IMR-90 (cell line): ENCODE measurements around the gene PLA2G4C. TPM values are rescaled to one million over a fixed set of nuclear protein-coding genes. Genes with fewer than 3 reads are reported as not detected.

Source experiments
- ATAC-seq: fragments of 200-7000 bp; cut with Tn5 transposase; 2 replicates; pipeline ENCODE4 v1.9.1; 2020; ENCODE audit warnings: low read depth, mild to moderate bottlenecking, moderate library complexity
- BruUV-seq: library from RNA; stranded (reverse); fragments of 400-500 nt; replicated peaks from 2 replicates; lab custom pipeline; 2021; lab: Mats Ljungman, UMichigan
- CTCF ChIA-PET: fragments of 300-600 bp; formaldehyde crosslinking; extraction: SDS; loops from one replicate; lab custom pipeline; 2021; ENCODE audit warnings: antibody characterized with exemption; lab: Yijun Ruan, JAX
- POLR2A ChIA-PET: fragments of 300-600 bp; sonication (Branson Sonifier 250); formaldehyde crosslinking; loops from one replicate; lab custom pipeline; 2022; ENCODE audit warnings: antibody characterized with exemption; ENCODE audit not compliant: unreplicated experiment; lab: Charles Lee
- DNase-seq: peaks from one replicate; pipeline ENCODE4 v3.0.0; 2013
- H2AFZ ChIP-seq: replicated peaks from 2 replicates; pipeline ENCODE3; 2013; ENCODE audit warnings: low read length, mild to moderate bottlenecking; ENCODE audit not compliant: poor library complexity
- H2AK5ac ChIP-seq: 2 replicates; pipeline ENCODE4 v1.6.1; 2013; ENCODE audit warnings: low read depth, low read length, inconsistent platforms
- H2AK9ac ChIP-seq: replicated peaks from 2 replicates; pipeline ENCODE3; 2013; ENCODE audit warnings: mild to moderate bottlenecking, low read depth, low read length, moderate library complexity; ENCODE audit not compliant: poor library complexity
- H2BK120ac ChIP-seq: 2 replicates; pipeline ENCODE4 v1.6.1; 2013; ENCODE audit warnings: low read depth, low read length, inconsistent platforms
- H2BK15ac ChIP-seq: 3 replicates; pipeline ENCODE4 v1.6.1; 2013; ENCODE audit warnings: low read depth, low read length, inconsistent platforms
- H2BK20ac ChIP-seq: 2 replicates; pipeline ENCODE4 v1.6.1; 2013; ENCODE audit warnings: low read depth, mild to moderate bottlenecking, inconsistent platforms, low read length, moderate library complexity
- H2BK5ac ChIP-seq: 2 replicates; pipeline ENCODE4 v1.6.1; 2013; ENCODE audit warnings: mild to moderate bottlenecking, low read depth, low read length, inconsistent platforms; ENCODE audit not compliant: poor library complexity, severe bottlenecking
- H3K14ac ChIP-seq: replicated peaks from 2 replicates; pipeline ENCODE4 v1.6.1; 2013; ENCODE audit warnings: low read depth, low read length, inconsistent platforms
- H3K18ac ChIP-seq: 2 replicates; pipeline ENCODE4 v1.6.1; 2013; ENCODE audit warnings: low read depth, low read length, control low read depth
- H3K23ac ChIP-seq: 2 replicates; pipeline ENCODE4 v1.6.1; 2013; ENCODE audit warnings: low read depth, low read length, inconsistent platforms
- H3K27ac ChIP-seq: 2 replicates; pipeline ENCODE4 v1.5.1; 2013; ENCODE audit warnings: mild to moderate bottlenecking, control low read depth, low read length; ENCODE audit not compliant: insufficient read depth
- H3K27me3 ChIP-seq: 2 replicates; pipeline ENCODE4 v1.6.1; 2013; ENCODE audit warnings: low read length; ENCODE audit not compliant: control insufficient read depth, insufficient read depth
- H3K36me3 ChIP-seq: 2 replicates; pipeline ENCODE4 v1.6.1; 2013; ENCODE audit warnings: low read length, mixed read lengths; ENCODE audit not compliant: control insufficient read depth, insufficient read depth
- H3K4ac ChIP-seq: 2 replicates; pipeline ENCODE4 v1.6.1; 2013; ENCODE audit warnings: low read depth, low read length, inconsistent platforms
- H3K4me1 ChIP-seq: 2 replicates; pipeline ENCODE4 v1.6.1; 2013; ENCODE audit warnings: low read length, mixed read lengths; ENCODE audit not compliant: control insufficient read depth, insufficient read depth
- H3K4me2 ChIP-seq: 2 replicates; pipeline ENCODE4 v1.6.1; 2013; ENCODE audit warnings: low read depth, mild to moderate bottlenecking, control low read depth, low read length, moderate library complexity
- H3K4me3 ChIP-seq: 2 replicates; pipeline ENCODE4 v1.5.1; 2013; ENCODE audit warnings: low read depth, mild to moderate bottlenecking, control low read depth, low read length, moderate library complexity; ENCODE audit not compliant: insufficient read depth
- H3K56ac ChIP-seq: 2 replicates; pipeline ENCODE4 v1.6.1; 2013; ENCODE audit warnings: low read length, inconsistent platforms; ENCODE audit not compliant: insufficient read depth; ENCODE audit errors: extremely low read depth
- H3K79me1 ChIP-seq, 2 experiments: 2 replicates each; pipeline ENCODE4 v1.6.1; 2013; ENCODE audit warnings: low read length in 2 of 2, inconsistent platforms in 1 of 2, low read depth in 1 of 2
- H3K9ac ChIP-seq: 2 replicates; pipeline ENCODE4 v1.6.1; 2013; ENCODE audit warnings: low read depth, low read length, control low read depth
- H3K9me1 ChIP-seq: 2 replicates; pipeline ENCODE4 v1.6.1; 2013; ENCODE audit warnings: low read length, inconsistent platforms; ENCODE audit not compliant: insufficient read depth
- H3K9me3 ChIP-seq: 2 replicates; pipeline ENCODE4 v1.6.1; 2013; ENCODE audit warnings: low read length; ENCODE audit not compliant: control insufficient read depth, insufficient read depth
- H4K20me1 ChIP-seq: 2 replicates; pipeline ENCODE4 v1.6.1; 2013; ENCODE audit warnings: low read length, inconsistent platforms; ENCODE audit not compliant: insufficient read depth
- H4K5ac ChIP-seq: 2 replicates; pipeline ENCODE4 v1.6.1; 2013; ENCODE audit warnings: mild to moderate bottlenecking, low read depth, low read length, control low read depth
- H4K8ac ChIP-seq, 2 experiments: 2 replicates each; pipeline ENCODE4 v1.6.1; 2013; ENCODE audit warnings: low read depth in 2 of 2, low read length in 2 of 2, control low read depth in 1 of 2, inconsistent platforms in 1 of 2
- H4K91ac ChIP-seq: 2 replicates; pipeline ENCODE4 v1.6.1; 2013; ENCODE audit warnings: low read depth, low read length, inconsistent platforms; ENCODE audit not compliant: insufficient read depth
- CEBPB ChIP-seq: IDR thresholded peaks from 2 replicates; pipeline ENCODE4 v1.6.1; 2012; ENCODE audit warnings: low read depth, low read length, improper control_type of control experiment
- CHD1 ChIP-seq: IDR thresholded peaks from 2 replicates; pipeline ENCODE4 v1.6.1; 2012; ENCODE audit warnings: low read depth, low read length, improper control_type of control experiment
- FOS ChIP-seq: fragments of 150-350 bp; IDR thresholded peaks from 2 replicates; pipeline ENCODE4 v1.6.1; 2016; ENCODE audit warnings: low read depth, low read length
- MAFK ChIP-seq: IDR thresholded peaks from 2 replicates; pipeline ENCODE4 v1.6.1; 2012; ENCODE audit warnings: low read depth, low read length, improper control_type of control experiment
- MXI1 ChIP-seq: IDR thresholded peaks from 2 replicates; pipeline ENCODE4 v1.6.1; 2012; ENCODE audit warnings: low read depth, mild to moderate bottlenecking, low read length, moderate library complexity, borderline replicate concordance
- NFE2L2 ChIP-seq: fragments of 150-350 bp; IDR thresholded peaks from 2 replicates; pipeline ENCODE4 v1.6.1; 2016; ENCODE audit warnings: low read depth, mild to moderate bottlenecking, low read length
- POLR2A ChIP-seq: IDR thresholded peaks from 2 replicates; pipeline ENCODE4 v1.6.1; 2012; ENCODE audit warnings: mild to moderate bottlenecking, low read depth, low read length
- RAD21 ChIP-seq: IDR thresholded peaks from 2 replicates; pipeline ENCODE4 v1.6.1; 2012; ENCODE audit warnings: low read length, improper control_type of control experiment
- RCOR1 ChIP-seq: IDR thresholded peaks from 2 replicates; pipeline ENCODE4 v1.6.1; 2012; ENCODE audit warnings: mild to moderate bottlenecking, low read length, improper control_type of control experiment; ENCODE audit not compliant: insufficient replicate concordance
- RFX5 ChIP-seq: IDR thresholded peaks from 2 replicates; pipeline ENCODE4 v1.8.0; 2012; ENCODE audit warnings: low read depth, mild to moderate bottlenecking, low read length, moderate library complexity
- SMC3 ChIP-seq: fragments of 150-350 bp; IDR thresholded peaks from 2 replicates; pipeline ENCODE4 v1.6.1; 2016; ENCODE audit warnings: low read depth, mild to moderate bottlenecking, antibody characterized with exemption, low read length, moderate library complexity
- WGBS, 2 experiments: methylation state at CpG; one replicate each; pipeline versions ENCODE4 v1.1.5 to v1.1.7; 2013; ENCODE audit warnings: missing lambda C conversion rate in 2 of 2; ENCODE audit not compliant: insufficient read length in 1 of 2; ENCODE audit errors: extremely low coverage in 2 of 2; 5-methylcytosine and 5-hydroxymethylcytosine counted together
- dilution Hi-C: fragments of 300-500 bp; cut with HindIII; formaldehyde crosslinking; loops from one replicate; pipeline ENCODE4 v1.14.3; 2018; ENCODE audit warnings: low sequenced_read_pairs; ENCODE audit not compliant: unreplicated experiment
- in situ Hi-C: fragments of 300-500 bp; cut with MboI; formaldehyde crosslinking; loops from 3 replicates; pipeline ENCODE4 v1.14.3; 2019; ENCODE audit warnings: low sequenced_read_pairs, inconsistent platforms, mixed read lengths
- intact Hi-C: fragments of 100-400 bp; cut with micrococcal nuclease; formaldehyde crosslinking; loops from 2 replicates; pipeline ENCODE4 v1.10.0; 2022
- polyA plus RNA-seq, 3 experiments: library from polyadenylated mRNA; depleted of rRNA; stranded (reverse); fragments of >200 nt; gene quantifications; 2 replicates each; pipeline ENCODE4 v1.2.3, GENCODE V29; 2012; ENCODE audit warnings: low replicate concordance in 1 of 3
- total RNA-seq: library from RNA; depleted of rRNA; stranded (reverse); fragments of >200 nt; gene quantifications from 2 replicates; pipeline ENCODE4 v1.2.3, GENCODE V29; 2012
- TF ChIP-seq, protein P1 (sequence below): fragments of 150-350 bp; IDR thresholded peaks from 2 replicates; pipeline ENCODE4 v1.6.1; 2017; ENCODE audit warnings: mild to moderate bottlenecking, antibody characterized with exemption, low read length, low read depth

PLA2G4C gene
- total and polyA plus RNA-seq, 2 of the 4 experiments (the other 2 are of a cell fraction): 4.3 to 5.7 TPM

DNA sequence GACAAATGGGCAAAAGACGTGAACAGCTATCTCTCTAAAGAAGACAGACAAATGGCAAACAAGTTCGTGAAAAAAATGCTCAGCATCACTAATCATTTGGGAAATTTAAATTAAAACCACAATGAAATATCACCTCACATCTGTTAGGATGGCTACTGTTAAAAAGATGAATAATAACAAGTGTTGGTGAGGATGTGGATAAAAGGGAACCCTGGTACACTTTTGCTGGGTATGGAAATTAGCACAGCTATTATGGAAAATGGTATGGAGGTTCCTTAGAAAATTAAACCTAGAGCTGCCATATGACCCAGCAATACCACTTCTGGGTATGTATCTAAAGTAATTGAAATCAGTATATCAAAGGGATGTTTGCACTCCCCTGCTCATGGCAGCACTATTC, 73.9 kb downstream of the PLA2G4C start:
- Histone ChIP-seq H3K79me1 (no peaks in the 10 kb centered on the region), H3K4me3 (no peak overlapping the region), H3K14ac (no peak overlapping the region), H4K8ac (no peak overlapping the region), H4K91ac (no peak overlapping the region), H2AK9ac (no peak overlapping the region), H3K18ac (no peak overlapping the region), H2BK15ac (no peak overlapping the region), H3K4ac (no peak overlapping the region), H3K27me3 (no peaks in the 10 kb centered on the region; the same call in none of the 2 replicates), H2BK120ac (no peak overlapping the region), H3K23ac (no peak overlapping the region), H3K4me2 (no peak overlapping the region), H3K4me1 (no peaks in the 10 kb centered on the region), H2AFZ (no peak overlapping the region), H3K36me3 (no peaks in the 10 kb centered on the region), H3K9ac (no peak overlapping the region), H4K20me1 (no peaks in the 10 kb centered on the region), H2AK5ac (no peak overlapping the region), H2BK5ac (no peak overlapping the region), H4K5ac (no peak overlapping the region), H3K9me3 (peaks cover 2% of the 10 kb centered on the region; the same call in 1 of the 2 replicates), H3K56ac (no peak overlapping the region), H3K9me1 (no peaks in the 10 kb centered on the region), H2BK20ac (no peak overlapping the region), H3K27ac (no peak overlapping the region)
- ChIA-PET POLR2A (no interaction called here), CTCF (no interaction called here)
- in situ Hi-C loops: no loop called here
- intact Hi-C loops: no loop called here
- no peak for TF ChIP-seq SMC3
- TF ChIP-seq NFE2L2: no peak
- no peak for TF ChIP-seq CHD1
- TF ChIP-seq, protein P1, sequence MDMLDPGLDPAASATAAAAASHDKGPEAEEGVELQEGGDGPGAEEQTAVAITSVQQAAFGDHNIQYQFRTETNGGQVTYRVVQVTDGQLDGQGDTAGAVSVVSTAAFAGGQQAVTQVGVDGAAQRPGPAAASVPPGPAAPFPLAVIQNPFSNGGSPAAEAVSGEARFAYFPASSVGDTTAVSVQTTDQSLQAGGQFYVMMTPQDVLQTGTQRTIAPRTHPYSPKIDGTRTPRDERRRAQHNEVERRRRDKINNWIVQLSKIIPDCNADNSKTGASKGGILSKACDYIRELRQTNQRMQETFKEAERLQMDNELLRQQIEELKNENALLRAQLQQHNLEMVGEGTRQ: no peak
- no peak for TF ChIP-seq MXI1
- TF ChIP-seq FOS: no peak
- no peak for TF ChIP-seq POLR2A
- no peak for TF ChIP-seq CEBPB
- TF ChIP-seq MAFK: no peak
- no peak for TF ChIP-seq RAD21
- no peak for TF ChIP-seq RCOR1
- TF ChIP-seq RFX5: no peak
- no TSS peak for BruUV-seq
- ATAC-seq (no peak), DNase-seq (no peak)
- WGBS, 2 experiments: no CpG with 5 or more reads among the region's 2 CpGs
- dilution Hi-C loops: no loop called here
